ENCODE results near the gene F2RL2.
"Not testable (repeated sequence)": the region's sequence is repeated elsewhere in the genome, so short reads cannot be mapped to it uniquely, and the experiment has no call there.

GRCh38 chr5:76603991-76604390 lies 19.2 kb downstream of the F2RL2 start:
- not testable (repeated sequence) for TF ChIP-seq POLR2AphosphoS5, POLR2A (IDR thresholded peaks at IDR 0.05)
- TF ChIP-seq, protein P1, sequence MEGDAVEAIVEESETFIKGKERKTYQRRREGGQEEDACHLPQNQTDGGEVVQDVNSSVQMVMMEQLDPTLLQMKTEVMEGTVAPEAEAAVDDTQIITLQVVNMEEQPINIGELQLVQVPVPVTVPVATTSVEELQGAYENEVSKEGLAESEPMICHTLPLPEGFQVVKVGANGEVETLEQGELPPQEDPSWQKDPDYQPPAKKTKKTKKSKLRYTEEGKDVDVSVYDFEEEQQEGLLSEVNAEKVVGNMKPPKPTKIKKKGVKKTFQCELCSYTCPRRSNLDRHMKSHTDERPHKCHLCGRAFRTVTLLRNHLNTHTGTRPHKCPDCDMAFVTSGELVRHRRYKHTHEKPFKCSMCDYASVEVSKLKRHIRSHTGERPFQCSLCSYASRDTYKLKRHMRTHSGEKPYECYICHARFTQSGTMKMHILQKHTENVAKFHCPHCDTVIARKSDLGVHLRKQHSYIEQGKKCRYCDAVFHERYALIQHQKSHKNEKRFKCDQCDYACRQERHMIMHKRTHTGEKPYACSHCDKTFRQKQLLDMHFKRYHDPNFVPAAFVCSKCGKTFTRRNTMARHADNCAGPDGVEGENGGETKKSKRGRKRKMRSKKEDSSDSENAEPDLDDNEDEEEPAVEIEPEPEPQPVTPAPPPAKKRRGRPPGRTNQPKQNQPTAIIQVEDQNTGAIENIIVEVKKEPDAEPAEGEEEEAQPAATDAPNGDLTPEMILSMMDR (IDR thresholded peaks at IDR 0.05), result not testable (repeated sequence)
